GM19455 (cell line): ENCODE results near the gene RPS10.
"Not testable (repeated sequence)": the region's sequence is repeated elsewhere in the genome, so short reads cannot be mapped to it uniquely, and the experiment has no call there.

Source experiments
- ATAC-seq: cut with Tn5 transposase; IDR thresholded peaks from one replicate; pipeline ENCODE4 v1.9.1; 2021; ENCODE audit not compliant: unreplicated experiment

The RPS10 gene

DNA sequence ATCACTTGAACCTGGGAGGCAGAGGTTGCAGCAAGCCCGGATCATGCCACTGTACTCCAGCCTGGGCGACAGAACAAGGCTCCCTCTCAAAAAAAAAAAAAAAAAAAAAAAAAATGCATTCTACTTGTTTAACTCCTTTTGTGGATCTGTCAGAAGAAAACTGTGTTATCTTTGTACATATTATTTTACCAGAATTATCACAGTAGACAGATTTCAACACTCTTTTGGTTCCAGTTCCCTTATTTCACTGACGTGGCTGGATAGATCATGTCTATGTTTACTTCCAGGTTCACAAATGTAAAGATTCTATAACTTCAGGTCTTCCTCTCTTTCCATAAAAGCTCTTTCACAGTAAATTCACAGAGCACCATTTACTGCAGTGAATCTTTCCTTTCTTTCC lies 51.8 kb downstream of the RPS10 start:
- no peak for ATAC-seq

DNA sequence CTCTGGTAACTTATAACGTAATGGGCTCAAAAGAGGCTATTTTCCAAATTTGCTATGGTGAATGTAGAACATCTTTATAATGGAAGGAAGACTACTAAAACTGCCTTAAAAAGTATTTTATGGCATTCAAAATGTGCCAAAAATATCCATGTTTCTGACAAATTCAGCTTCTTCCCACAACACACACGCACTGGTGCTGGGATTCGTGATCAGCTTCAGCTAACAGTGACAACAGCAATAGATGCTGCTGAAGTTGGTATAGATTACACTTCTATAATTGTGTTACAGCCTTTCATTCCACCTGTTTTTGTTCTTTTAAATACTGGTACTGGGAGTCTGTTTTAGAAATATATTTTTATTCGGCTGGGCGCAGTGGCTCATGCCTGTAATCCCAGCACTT lies 52.4 kb downstream of the RPS10 start:
- ATAC-seq: no peak

DNA sequence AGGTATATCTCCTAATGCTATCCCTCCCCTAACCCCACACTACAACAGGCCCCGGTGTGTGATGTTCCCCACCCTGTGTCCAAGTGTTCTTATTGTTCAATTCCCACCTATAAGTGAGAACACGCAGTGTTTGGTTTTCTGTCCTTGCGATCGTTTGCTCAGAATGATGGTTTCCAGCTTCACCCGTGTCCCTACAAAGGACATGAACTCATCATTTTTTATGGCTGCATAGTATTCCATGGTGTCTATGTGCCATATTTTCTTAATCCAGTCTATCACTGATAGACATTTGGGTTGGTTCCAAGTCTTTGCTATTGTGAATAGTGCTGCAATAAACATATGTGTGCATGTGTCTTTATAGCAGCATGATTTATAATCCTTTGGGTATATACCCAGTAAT lies 54.0 kb downstream of the RPS10 start:
- not testable (repeated sequence) for ATAC-seq

DNA sequence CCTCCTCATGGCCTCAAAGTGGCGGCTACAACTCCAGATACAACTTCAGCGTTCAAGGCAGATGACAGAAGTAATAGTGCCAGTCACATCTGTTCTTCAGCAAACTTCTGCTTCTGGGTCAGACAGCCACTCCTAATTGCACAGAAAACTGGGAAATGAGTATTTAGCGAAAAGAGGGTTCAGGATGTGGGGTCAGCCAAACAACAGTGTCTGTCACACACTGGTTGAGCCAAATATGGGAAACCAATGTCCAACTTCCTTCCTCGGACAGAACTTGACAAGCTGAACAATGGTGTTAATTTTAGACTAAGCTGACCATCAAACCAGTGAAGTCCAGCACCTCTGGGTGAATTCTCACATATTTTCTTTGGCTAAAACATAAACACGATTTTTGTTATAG lies 55.5 kb downstream of the RPS10 start:
- no peak for ATAC-seq

DNA sequence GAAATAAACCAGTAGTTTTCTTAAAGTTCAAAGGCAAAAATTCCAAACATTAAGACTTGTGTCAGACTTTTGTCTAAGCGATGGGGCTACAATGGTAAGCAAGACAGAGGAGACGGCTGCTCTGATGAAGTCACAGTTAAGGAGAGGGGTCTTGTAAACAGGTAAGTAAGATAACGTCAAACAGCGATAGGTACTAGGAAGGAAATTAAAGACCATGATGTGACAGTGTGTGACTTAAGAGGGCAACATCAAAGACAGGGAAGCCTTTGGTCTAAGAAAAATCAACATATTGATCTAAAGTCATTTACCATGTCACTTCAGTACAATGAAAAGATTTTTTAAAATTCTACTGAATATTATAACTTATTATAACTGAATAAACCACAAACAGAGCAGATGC lies 56.5 kb downstream of the RPS10 start:
- ATAC-seq: no peak
